ENCODE measurements around the gene WDR7. TPM values are rescaled to one million over a fixed set of nuclear protein-coding genes. Genes with fewer than 3 reads are reported as not detected.

Gene WDR7
- polyA plus RNA-seq, 2 of the 4 experiments (the other 2 are of a cell fraction) = 4.2 to 7.0 TPM

DNA sequence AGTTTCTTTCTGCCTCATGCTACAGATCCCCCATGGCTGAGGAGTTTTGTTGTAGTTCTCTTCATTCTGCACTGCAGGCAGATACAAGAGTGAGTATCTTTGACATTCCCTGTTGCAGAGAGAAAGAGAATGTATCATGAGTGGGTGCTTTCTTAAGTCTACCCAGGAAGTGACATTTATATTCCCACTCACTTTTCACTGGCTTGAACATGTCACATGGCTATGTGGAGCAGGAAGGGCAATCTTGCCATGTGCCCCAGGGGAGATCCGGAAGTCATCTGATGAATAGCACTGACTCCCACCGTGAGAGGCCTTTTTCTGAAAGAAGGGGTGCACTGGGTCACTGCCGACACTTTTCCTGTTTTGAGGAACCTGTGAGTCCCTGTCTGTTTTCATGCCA, 429.3 kb downstream of the WDR7 start:
- ChIA-PET POLR2A (no interaction called here), CTCF (interaction anchor here (1.4 kb wide), 1 partner anchor 74 kb away, joined by 3 read pairs; no protein-coding TSS in a partner anchor)
- TF ChIP-seq HEYL (CRISPR knock-in tag; IDR thresholded peaks at IDR 0.05) = no peak
- Histone ChIP-seq H3K4me3 (no peak overlapping the region), H3K27ac (no peak overlapping the region), H3K9me3 (no peaks in the 10 kb centered on the region), H3K4me1 (no peaks in the 10 kb centered on the region), H3K4me2 (no peak overlapping the region)
- FAIRE-seq = no peak
- no peak for ATAC-seq
- 38% methylated on average over 3 of the region's 3 CpGs for WGBS (ENCODE audit: missing lambda C conversion rate)
- DNase-seq (ENCODE audit: low read depth in 1 of 2, low spot score in 1 of 2) = no peak

- Histone ChIP-seq H3K27ac (no peak overlapping the region), H3K4me1 (no peaks in the 10 kb centered on the region), H3K9me3 (no peaks in the 10 kb centered on the region), H3K4me2 (no peak overlapping the region), H3K4me3 (no peak overlapping the region)
- DNase-seq (ENCODE audit: low read depth in 1 of 2, low spot score in 1 of 2) = no peak
- ChIA-PET POLR2A (no interaction called here), CTCF (no interaction called here)
- ATAC-seq = no peak
- no peak for FAIRE-seq
- 76% methylated on average over 10 of the region's 10 CpGs for WGBS (ENCODE audit: missing lambda C conversion rate)
- TF ChIP-seq USF2 (IDR thresholded peaks at IDR 0.05) (no peak), FOSB (CRISPR knock-in tag; IDR thresholded peaks at IDR 0.05) (no peak), FOXS1 (CRISPR knock-in tag; IDR thresholded peaks at IDR 0.05) (no peak), ESRRA (IDR thresholded peaks at IDR 0.05; ENCODE audit: borderline replicate concordance, low read length) (no peak), MYC (IDR thresholded peaks at IDR 0.05; ENCODE audit: borderline replicate concordance, low read length) (no peak)
- TF ChIP-seq, protein P1, sequence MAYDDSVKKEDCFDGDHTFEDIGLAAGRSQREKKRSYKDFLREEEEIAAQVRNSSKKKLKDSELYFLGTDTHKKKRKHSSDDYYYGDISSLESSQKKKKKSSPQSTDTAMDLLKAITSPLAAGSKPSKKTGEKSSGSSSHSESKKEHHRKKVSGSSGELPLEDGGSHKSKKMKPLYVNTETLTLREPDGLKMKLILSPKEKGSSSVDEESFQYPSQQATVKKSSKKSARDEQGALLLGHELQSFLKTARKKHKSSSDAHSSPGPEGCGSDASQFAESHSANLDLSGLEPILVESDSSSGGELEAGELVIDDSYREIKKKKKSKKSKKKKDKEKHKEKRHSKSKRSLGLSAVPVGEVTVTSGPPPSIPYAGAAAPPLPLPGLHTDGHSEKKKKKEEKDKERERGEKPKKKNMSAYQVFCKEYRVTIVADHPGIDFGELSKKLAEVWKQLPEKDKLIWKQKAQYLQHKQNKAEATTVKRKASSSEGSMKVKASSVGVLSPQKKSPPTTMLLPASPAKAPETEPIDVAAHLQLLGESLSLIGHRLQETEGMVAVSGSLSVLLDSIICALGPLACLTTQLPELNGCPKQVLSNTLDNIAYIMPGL (CRISPR knock-in tag; IDR thresholded peaks at IDR 0.05; ENCODE audit: borderline replicate concordance) = no peak
- TF ChIP-seq, protein P2, sequence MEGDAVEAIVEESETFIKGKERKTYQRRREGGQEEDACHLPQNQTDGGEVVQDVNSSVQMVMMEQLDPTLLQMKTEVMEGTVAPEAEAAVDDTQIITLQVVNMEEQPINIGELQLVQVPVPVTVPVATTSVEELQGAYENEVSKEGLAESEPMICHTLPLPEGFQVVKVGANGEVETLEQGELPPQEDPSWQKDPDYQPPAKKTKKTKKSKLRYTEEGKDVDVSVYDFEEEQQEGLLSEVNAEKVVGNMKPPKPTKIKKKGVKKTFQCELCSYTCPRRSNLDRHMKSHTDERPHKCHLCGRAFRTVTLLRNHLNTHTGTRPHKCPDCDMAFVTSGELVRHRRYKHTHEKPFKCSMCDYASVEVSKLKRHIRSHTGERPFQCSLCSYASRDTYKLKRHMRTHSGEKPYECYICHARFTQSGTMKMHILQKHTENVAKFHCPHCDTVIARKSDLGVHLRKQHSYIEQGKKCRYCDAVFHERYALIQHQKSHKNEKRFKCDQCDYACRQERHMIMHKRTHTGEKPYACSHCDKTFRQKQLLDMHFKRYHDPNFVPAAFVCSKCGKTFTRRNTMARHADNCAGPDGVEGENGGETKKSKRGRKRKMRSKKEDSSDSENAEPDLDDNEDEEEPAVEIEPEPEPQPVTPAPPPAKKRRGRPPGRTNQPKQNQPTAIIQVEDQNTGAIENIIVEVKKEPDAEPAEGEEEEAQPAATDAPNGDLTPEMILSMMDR (IDR thresholded peaks at IDR 0.05) = no peak
Measured at GRCh38 chr18:57081899-57082298, 430.7 kb downstream of the WDR7 start.

- Histone ChIP-seq H3K9me3 (no peaks in the 10 kb centered on the region), H3K4me1 (no peaks in the 10 kb centered on the region), H3K4me3 (no peak overlapping the region), H3K4me2 (no peak overlapping the region), H3K27ac (no peak overlapping the region)
- 25% methylated on average over 2 of the region's 2 CpGs for WGBS (ENCODE audit: missing lambda C conversion rate)
- DNase-seq (ENCODE audit: low read depth in 1 of 2, low spot score in 1 of 2) (no peak), FAIRE-seq (no peak), ATAC-seq (no peak)
- ChIA-PET CTCF (no interaction called here), POLR2A (no interaction called here)
- TF ChIP-seq USF2 (IDR thresholded peaks at IDR 0.05) (no peak), SMC3 (IDR thresholded peaks at IDR 0.05) (no peak)
Measured at GRCh38 chr18:57083485-57083884, 432.3 kb downstream of the WDR7 start.

GRCh38 chr18:57084331-57085271, 433.4 kb downstream of the WDR7 start:
- WGBS (ENCODE audit: missing lambda C conversion rate) = 36% methylated on average over 11 of the region's 11 CpGs
- Histone ChIP-seq H3K9me3 (no peaks in the 10 kb centered on the region), H3K4me3 (no peak overlapping the region), H3K4me2 (no peak overlapping the region), H3K27ac (no peak overlapping the region), H3K4me1 (no peaks in the 10 kb centered on the region)
- CTCF ChIA-PET = no interaction called here
- POLR2A ChIA-PET = no interaction called here
- DNase-seq (ENCODE audit: low read depth in 1 of 2, low spot score in 1 of 2) (no peak), ATAC-seq (no peak), FAIRE-seq (no peak)
- no peak for TF ChIP-seq CBX2 (IDR thresholded peaks at IDR 0.05; ENCODE audit: borderline replicate concordance, low read depth)
- TF ChIP-seq KDM5A (IDR thresholded peaks at IDR 0.05) = no peak
- no peak for TF ChIP-seq MAFK (IDR thresholded peaks at IDR 0.05; ENCODE audit: partially characterized antibody)
- TF ChIP-seq ZNF302 (CRISPR knock-in tag; IDR thresholded peaks at IDR 0.05) = no peak
- TF ChIP-seq KDM1A (IDR thresholded peaks at IDR 0.05; ENCODE audit: low read depth) = no peak
- TF ChIP-seq, protein P2 (IDR thresholded peaks at IDR 0.05) = no peak
- no peak for TF ChIP-seq ELK1 (IDR thresholded peaks at IDR 0.05; ENCODE audit: low read depth, low read length)
- TF ChIP-seq BCL3 (IDR thresholded peaks at IDR 0.05) = no peak

Measured in A549 (cell line).